CD4-positive, CD25-positive, alpha-beta regulatory T cell (primary cell): ENCODE data around the gene ZNF772. TPM values are rescaled to one million over a fixed set of nuclear protein-coding genes. Genes with fewer than 3 reads are reported as not detected.
"Not testable (repeated sequence)": the region's sequence is repeated elsewhere in the genome, so short reads cannot be mapped to it uniquely, and the experiment has no call there.

Source experiments
- ATAC-seq, 2 donors: fragments of 150-1000 bp; cut with Tn5 transposase; one replicate each; pipeline ENCODE4 v1.10.0; 2021; ENCODE audit warnings: low read depth in 2 of 2, moderate number of reproducible peaks in 2 of 2, moderate library complexity in 1 of 2
- DNase-seq, 3 donors: peaks; one replicate each; pipeline versions ENCODE4 v3.0.0 to v3.0.0-alpha.2; 2012 to 2022; ENCODE audit warnings: mixed read lengths in 1 of 3
- H3K27ac ChIP-seq: one replicate; pipeline ENCODE4 v1.7.0; 2013; ENCODE audit warnings: mild to moderate bottlenecking, low read length; ENCODE audit not compliant: insufficient read depth, poor library complexity, severe bottlenecking
- H3K27me3 ChIP-seq: one replicate; pipeline ENCODE4 v1.7.0; 2013; ENCODE audit warnings: low read length; ENCODE audit not compliant: control insufficient read depth, insufficient read depth
- H3K36me3 ChIP-seq: one replicate; pipeline ENCODE4 v1.7.0; 2013; ENCODE audit warnings: mild to moderate bottlenecking, low read length, moderate library complexity; ENCODE audit not compliant: control insufficient read depth, insufficient read depth
- H3K4me1 ChIP-seq: 2 replicates; pipeline ENCODE4 v1.7.0; 2013; ENCODE audit warnings: mild to moderate bottlenecking, low read length; ENCODE audit not compliant: insufficient read depth, control insufficient read depth, poor library complexity, severe bottlenecking
- H3K4me3 ChIP-seq: one replicate; pipeline ENCODE4 v1.7.0; 2013; ENCODE audit warnings: low read depth, mild to moderate bottlenecking, low read length, moderate library complexity
- H3K9me3 ChIP-seq, 2 experiments: 1 replicate in 1 of 2; 2 replicates in 1 of 2; pipeline ENCODE4 v1.7.0; 2013; ENCODE audit warnings: low read length in 2 of 2, mild to moderate bottlenecking in 1 of 2, moderate library complexity in 1 of 2; ENCODE audit not compliant: control insufficient read depth in 2 of 2
- H3K27ac Mint-ChIP-seq, 3 donors: one replicate each; pipeline ENCODE4 v1.8.0; 2020 to 2022; ENCODE audit warnings: mild to moderate bottlenecking in 3 of 3, mixed read lengths in 3 of 3, moderate library complexity in 2 of 3
- H3K27me3 Mint-ChIP-seq: one replicate; pipeline ENCODE4 v1.8.0; 2022; ENCODE audit warnings: mild to moderate bottlenecking, mixed read lengths
- H3K36me3 Mint-ChIP-seq: one replicate; pipeline ENCODE4 v1.8.0; 2020; ENCODE audit warnings: mixed read lengths
- H3K4me1 Mint-ChIP-seq, 4 donors: one replicate each; pipeline ENCODE4 v1.8.0; 2020 to 2022; ENCODE audit warnings: mixed read lengths in 4 of 4, mild to moderate bottlenecking in 1 of 4
- H3K4me3 Mint-ChIP-seq, 4 donors: one replicate each; pipeline ENCODE4 v1.8.0; 2020 to 2022; ENCODE audit warnings: mild to moderate bottlenecking in 4 of 4, mixed read lengths in 4 of 4, moderate library complexity in 3 of 4
- H3K9me3 Mint-ChIP-seq, 7 donors: one replicate each; pipeline ENCODE4 v1.8.0; 2020 to 2022; ENCODE audit warnings: mixed read lengths in 7 of 7, mild to moderate bottlenecking in 3 of 7, moderate library complexity in 2 of 7
- polyA plus RNA-seq, 4 donors: library from polyadenylated mRNA; unstranded; fragments of 300-500 nt; fragmentation: Illumina TruSeq; gene quantifications; one replicate each; pipeline ENCODE4 v1.2.3, GENCODE V29; 2021
- total RNA-seq: library from RNA; stranded (reverse); gene quantifications from one replicate; pipeline ENCODE4 v1.2.3, GENCODE V29; 2022

Gene ZNF772
- 0.74 TPM for total RNA-seq
- 1 to 10 TPM in 3 of 4 donors, under 1 TPM in 1; 0.09 to 4.2 (median 3.4) TPM for polyA plus RNA-seq

- Histone ChIP-seq H3K9me3 (peaks cover 60 to 68% of the 10 kb centered on the region in 2 experiments), H3K4me3 (peak within 1 kb of the TSS; percentile 88)
Observed at GRCh38 chr19:57477191-57478008, at the start of gene ZNF772. ZNF772 (minus strand) TSS chr19:57477566; CDS start chr19:57477309, 257 bp downstream.

GRCh38 chr19:57518021-57518420 lies 40.7 kb upstream of the ZNF772 start:
- H3K36me3 ChIP-seq = peaks cover 25% of the 10 kb centered on the region
- ATAC-seq, H3K4me3 ChIP-seq, H3K4me3 Mint-ChIP-seq, H3K27ac ChIP-seq, H3K27ac Mint-ChIP-seq, H3K4me1 ChIP-seq, DNase-seq, H3K4me1 Mint-ChIP-seq, H3K27me3 Mint-ChIP-seq, H3K27me3 ChIP-seq: not testable (repeated sequence)
- Mint-ChIP-seq H3K36me3 (peaks cover 40% of the 10 kb centered on the region), H3K9me3 (peaks cover 0 to 55% (median 27%) of the 10 kb centered on the region in 7 donors)
- H3K9me3 ChIP-seq = peaks cover 27 to 43% of the 10 kb centered on the region in 2 experiments

More at GRCh38 chr19:57477191-57478008, at the start of gene ZNF772:
- ATAC-seq (peak; percentile 99), DNase-seq (peak; percentile 78 to 95 (median 87))
- H3K4me1 Mint-ChIP-seq = peaks cover 5 to 19% (median 8%) of the 10 kb centered on the region in 4 donors
- peak within 1 kb of the TSS; percentile 81 to 93 (median 92) for H3K4me3 Mint-ChIP-seq
- H3K36me3 Mint-ChIP-seq = peaks cover 24% of the 10 kb centered on the region
- Histone ChIP-seq H3K27me3 (peaks cover 1% of the 10 kb centered on the region), H3K36me3 (peaks cover 20% of the 10 kb centered on the region), H3K27ac (peak within 1 kb of the TSS; percentile 64), H3K4me1 (peaks cover 10% of the 10 kb centered on the region)
- H3K9me3 Mint-ChIP-seq = peaks cover 3 to 64% (median 49%) of the 10 kb centered on the region in 7 donors
- H3K27me3 Mint-ChIP-seq = no peaks in the 10 kb centered on the region
- peak within 1 kb of the TSS; percentile 86 to 90 (median 88) for H3K27ac Mint-ChIP-seq

DNA sequence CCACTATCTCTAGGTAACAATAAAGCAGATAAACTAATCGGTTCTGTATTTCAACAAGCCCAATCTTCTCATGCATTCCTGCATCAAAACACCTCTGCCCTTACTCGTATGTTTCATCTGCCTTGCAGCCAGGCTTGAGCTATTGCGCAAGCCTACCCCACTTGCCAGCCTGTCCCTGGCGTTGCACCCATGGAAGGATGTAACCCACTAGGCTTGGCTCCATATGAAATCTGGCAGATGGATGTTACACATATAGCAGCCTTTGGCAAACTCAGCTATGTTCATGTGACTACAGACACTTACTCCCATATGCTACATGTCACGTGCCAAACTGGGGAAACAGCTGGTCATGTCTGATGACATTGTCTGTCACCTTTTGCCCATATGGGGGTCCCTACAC lies 37.9 kb upstream of the ZNF772 start:
- Mint-ChIP-seq H3K4me3 (no peak overlapping the region), H3K9me3 (peaks cover 0 to 71% (median 37%) of the 10 kb centered on the region in 7 donors), H3K36me3 (peaks cover 44% of the 10 kb centered on the region), H3K27ac (no peak overlapping the region), H3K4me1 (no peaks in the 10 kb centered on the region), H3K27me3 (no peaks in the 10 kb centered on the region)
- H3K36me3 ChIP-seq = peaks cover 25% of the 10 kb centered on the region
- no peak overlapping the region for H3K27ac ChIP-seq
- no peak for ATAC-seq
- no peaks in the 10 kb centered on the region for H3K4me1 ChIP-seq
- peaks cover 46 to 64% of the 10 kb centered on the region in 2 experiments for H3K9me3 ChIP-seq
- no peak overlapping the region for H3K4me3 ChIP-seq
- no peak for DNase-seq
- no peaks in the 10 kb centered on the region for H3K27me3 ChIP-seq

DNA sequence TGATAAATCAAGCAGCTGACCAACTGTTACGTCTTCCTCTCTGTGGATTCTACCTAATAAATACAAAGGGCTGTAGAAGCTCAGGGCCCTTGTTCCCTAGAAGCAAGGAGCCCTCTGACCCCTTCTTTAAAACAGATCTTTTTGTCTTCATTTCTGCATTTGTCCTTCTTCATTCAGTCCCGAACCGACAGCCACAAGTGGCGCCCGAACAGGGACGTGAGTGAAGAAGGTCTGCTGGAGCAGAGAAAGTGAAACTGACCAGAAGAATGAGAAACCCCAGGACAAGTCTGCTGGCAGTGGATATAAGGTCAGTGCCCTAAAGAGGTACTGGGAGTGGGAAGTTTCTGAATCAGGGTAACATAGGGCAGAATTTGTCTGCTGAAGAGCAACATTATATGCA lies 35.5 kb upstream of the ZNF772 start:
- H3K27ac Mint-ChIP-seq = no peak overlapping the region
- no peaks in the 10 kb centered on the region for H3K4me1 Mint-ChIP-seq
- H3K9me3 ChIP-seq = peaks cover 68 to 88% of the 10 kb centered on the region in 2 experiments
- H3K4me3 Mint-ChIP-seq = peak overlapping the region in 1 of 4 donors; percentile 50
- DNase-seq (peak in 1 of 3 donors; percentile 10), ATAC-seq (no peak)
- H3K36me3 Mint-ChIP-seq = peaks cover 65% of the 10 kb centered on the region
- H3K27ac ChIP-seq = no peak overlapping the region
- no peaks in the 10 kb centered on the region for H3K27me3 ChIP-seq
- H3K36me3 ChIP-seq = peaks cover 25% of the 10 kb centered on the region
- H3K27me3 Mint-ChIP-seq = no peaks in the 10 kb centered on the region
- peaks cover 0 to 80% (median 42%) of the 10 kb centered on the region in 7 donors for H3K9me3 Mint-ChIP-seq
- H3K4me1 ChIP-seq = no peaks in the 10 kb centered on the region
- H3K4me3 ChIP-seq = no peak overlapping the region

GRCh38 chr19:57511484-57511883 lies 34.1 kb upstream of the ZNF772 start:
- Mint-ChIP-seq H3K9me3 (peaks cover 0 to 83% (median 49%) of the 10 kb centered on the region in 7 donors), H3K36me3 (peaks cover 66% of the 10 kb centered on the region), H3K4me1 (no peaks in the 10 kb centered on the region), H3K27ac (no peak overlapping the region), H3K4me3 (no peak overlapping the region), H3K27me3 (no peaks in the 10 kb centered on the region)
- H3K27me3 ChIP-seq = no peaks in the 10 kb centered on the region
- no peak overlapping the region for H3K4me3 ChIP-seq
- ATAC-seq (no peak), DNase-seq (no peak)
- H3K9me3 ChIP-seq = peaks cover 78 to 93% of the 10 kb centered on the region in 2 experiments
- no peak overlapping the region for H3K27ac ChIP-seq
- peaks cover 31% of the 10 kb centered on the region for H3K36me3 ChIP-seq
- no peaks in the 10 kb centered on the region for H3K4me1 ChIP-seq

DNA sequence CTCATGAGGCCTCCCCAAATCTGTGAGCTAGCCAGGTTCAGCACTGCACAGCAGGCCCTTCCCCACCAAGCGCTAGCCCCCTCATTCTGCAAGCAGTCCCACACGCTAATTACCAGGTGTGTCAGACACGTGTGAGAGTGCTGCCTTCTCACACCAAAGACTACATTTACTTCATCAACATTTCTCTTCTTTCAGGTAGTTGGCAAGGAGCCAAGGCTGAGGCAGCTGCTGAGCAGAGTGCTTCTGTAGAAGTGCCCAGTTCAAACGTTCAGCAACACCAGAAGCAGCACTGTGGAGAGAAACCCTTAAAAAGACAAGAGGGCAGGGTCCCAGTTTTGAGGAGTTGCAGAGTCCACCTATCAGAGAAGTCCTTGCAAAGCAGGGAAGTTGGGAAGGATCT lies 28.8 kb upstream of the ZNF772 start:
- H3K27ac Mint-ChIP-seq = no peak overlapping the region
- H3K4me1 ChIP-seq = no peaks in the 10 kb centered on the region
- H3K9me3 ChIP-seq = peaks cover 69 to 91% of the 10 kb centered on the region in 2 experiments
- H3K4me3 Mint-ChIP-seq = no peak overlapping the region
- peaks cover 52% of the 10 kb centered on the region for H3K36me3 ChIP-seq
- H3K27me3 ChIP-seq = no peaks in the 10 kb centered on the region
- H3K9me3 Mint-ChIP-seq = peaks cover 2 to 78% (median 49%) of the 10 kb centered on the region in 7 donors
- DNase-seq (no peak), ATAC-seq (no peak)
- peaks cover 77% of the 10 kb centered on the region for H3K36me3 Mint-ChIP-seq
- peaks cover 4% of the 10 kb centered on the region for H3K27me3 Mint-ChIP-seq
- no peak overlapping the region for H3K4me3 ChIP-seq
- peaks cover 0 to 17% (median 3%) of the 10 kb centered on the region in 4 donors for H3K4me1 Mint-ChIP-seq
- no peak overlapping the region for H3K27ac ChIP-seq

GRCh38 chr19:57500400-57500799 lies 23.0 kb upstream of the ZNF772 start:
- peaks cover 5 to 30% (median 14%) of the 10 kb centered on the region in 4 donors for H3K4me1 Mint-ChIP-seq
- H3K27me3 Mint-ChIP-seq = not testable (repeated sequence)

More at GRCh38 chr19:57500400-57500799, 23.0 kb upstream of the ZNF772 start:
- H3K27ac ChIP-seq, H3K27me3 ChIP-seq, ATAC-seq, DNase-seq, H3K4me1 ChIP-seq: not testable (repeated sequence)
- Mint-ChIP-seq H3K9me3 (peaks cover 2 to 63% (median 43%) of the 10 kb centered on the region in 7 donors), H3K36me3 (peaks cover 45% of the 10 kb centered on the region), H3K4me3 (peak overlapping the region; percentile 73 to 89 (median 88)), H3K27ac (peak overlapping the region; percentile 63 to 90 (median 83))
- Histone ChIP-seq H3K9me3 (peaks cover 49 to 78% of the 10 kb centered on the region in 2 experiments), H3K36me3 (peaks cover 29% of the 10 kb centered on the region), H3K4me3 (peak overlapping the region; percentile 75)
